ENCODE data around the gene PDE11A.

GRCh38 chr2:178082408-178083045, 9.9 kb upstream of the PDE11A start:
- TF ChIP-seq CTCF (IDR thresholded peaks at IDR 0.05) (no peak), POLR2A (IDR thresholded peaks at IDR 0.05) (no peak)

Measured in esophagus squamous epithelium (tissue), 4 donors.